Endothelial cell (in vitro differentiated cells): ENCODE measurements around the gene TOMT. TPM values are rescaled to one million over a fixed set of nuclear protein-coding genes. Genes with fewer than 3 reads are reported as not detected.

Source experiments
- DNase-seq: peaks from one replicate; pipeline ENCODE4 v3.0.0; 2021; ENCODE audit warnings: low spot score
- H3K27ac Mint-ChIP-seq: one replicate; pipeline ENCODE4 v1.8.0; 2021; ENCODE audit warnings: mixed read lengths, inconsistent platforms; ENCODE audit not compliant: unreplicated experiment
- H3K27me3 Mint-ChIP-seq: one replicate; pipeline ENCODE4 v1.8.0; 2021; ENCODE audit warnings: mild to moderate bottlenecking, moderate library complexity, mixed read lengths, inconsistent platforms; ENCODE audit not compliant: unreplicated experiment
- H3K36me3 Mint-ChIP-seq: one replicate; pipeline ENCODE4 v1.8.0; 2021; ENCODE audit warnings: mild to moderate bottlenecking, low read depth, mixed read lengths, inconsistent platforms; ENCODE audit not compliant: unreplicated experiment
- H3K4me1 Mint-ChIP-seq: one replicate; pipeline ENCODE4 v1.8.0; 2021; ENCODE audit warnings: mild to moderate bottlenecking, mixed read lengths, inconsistent platforms; ENCODE audit not compliant: unreplicated experiment
- H3K4me3 Mint-ChIP-seq: one replicate; pipeline ENCODE4 v1.8.0; 2021; ENCODE audit warnings: mild to moderate bottlenecking, mixed read lengths, inconsistent platforms; ENCODE audit not compliant: unreplicated experiment
- H3K9me3 Mint-ChIP-seq: one replicate; pipeline ENCODE4 v1.8.0; 2021; ENCODE audit warnings: mixed read lengths, inconsistent platforms; ENCODE audit not compliant: unreplicated experiment
- long read RNA-seq: library from polyadenylated mRNA; unstranded; transcript quantifications from one replicate; pipeline ENCODE4 v2.0.0, GENCODE V29; 2020; ENCODE audit not compliant: unreplicated experiment
- total RNA-seq: library from RNA; stranded (reverse); fragmentation: NEBNext Ultra II Directional; extraction: Animal tissue kit (Norgen Biotek cat#: 25700); gene quantifications from one replicate; pipeline ENCODE4 v1.2.1, GENCODE V29; 2021; ENCODE audit not compliant: unreplicated experiment
- TF ChIP-seq, protein P1 (sequence below): fragments of 200-600 bp; sonication (generic); IDR thresholded peaks from one replicate; pipeline ENCODE4 v1.5.0; 2021; ENCODE audit warnings: antibody characterized with exemption; ENCODE audit not compliant: unreplicated experiment

Gene TOMT, protein sequence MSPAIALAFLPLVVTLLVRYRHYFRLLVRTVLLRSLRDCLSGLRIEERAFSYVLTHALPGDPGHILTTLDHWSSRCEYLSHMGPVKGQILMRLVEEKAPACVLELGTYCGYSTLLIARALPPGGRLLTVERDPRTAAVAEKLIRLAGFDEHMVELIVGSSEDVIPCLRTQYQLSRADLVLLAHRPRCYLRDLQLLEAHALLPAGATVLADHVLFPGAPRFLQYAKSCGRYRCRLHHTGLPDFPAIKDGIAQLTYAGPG
- total RNA-seq, result not detected
- long read RNA-seq, result 0 reads

DNA sequence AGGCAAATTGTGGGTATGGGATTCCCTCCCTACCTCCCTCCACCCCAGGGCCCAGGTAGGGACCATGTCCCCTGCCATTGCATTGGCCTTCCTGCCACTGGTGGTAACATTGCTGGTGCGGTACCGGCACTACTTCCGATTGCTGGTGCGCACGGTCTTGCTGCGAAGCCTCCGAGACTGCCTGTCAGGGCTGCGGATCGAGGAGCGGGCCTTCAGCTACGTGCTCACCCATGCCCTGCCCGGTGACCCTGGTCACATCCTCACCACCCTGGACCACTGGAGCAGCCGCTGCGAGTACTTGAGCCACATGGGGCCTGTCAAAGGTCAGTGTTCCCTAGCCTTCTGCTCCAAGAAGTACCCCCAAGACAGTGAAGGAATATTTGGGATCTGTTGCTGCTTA is at the start of gene TOMT:
TSS of gene TOMT (plus strand) at position 37 of the 400 bp plus-strand sequence. CDS start at position 65, 28 bp downstream.
- H3K27ac Mint-ChIP-seq, result peak within 1 kb of the TSS; percentile 52
- peaks cover 27% of the 10 kb centered on the region for H3K27me3 Mint-ChIP-seq
- H3K9me3 Mint-ChIP-seq, result no peaks in the 10 kb centered on the region
- TF ChIP-seq, protein P1, sequence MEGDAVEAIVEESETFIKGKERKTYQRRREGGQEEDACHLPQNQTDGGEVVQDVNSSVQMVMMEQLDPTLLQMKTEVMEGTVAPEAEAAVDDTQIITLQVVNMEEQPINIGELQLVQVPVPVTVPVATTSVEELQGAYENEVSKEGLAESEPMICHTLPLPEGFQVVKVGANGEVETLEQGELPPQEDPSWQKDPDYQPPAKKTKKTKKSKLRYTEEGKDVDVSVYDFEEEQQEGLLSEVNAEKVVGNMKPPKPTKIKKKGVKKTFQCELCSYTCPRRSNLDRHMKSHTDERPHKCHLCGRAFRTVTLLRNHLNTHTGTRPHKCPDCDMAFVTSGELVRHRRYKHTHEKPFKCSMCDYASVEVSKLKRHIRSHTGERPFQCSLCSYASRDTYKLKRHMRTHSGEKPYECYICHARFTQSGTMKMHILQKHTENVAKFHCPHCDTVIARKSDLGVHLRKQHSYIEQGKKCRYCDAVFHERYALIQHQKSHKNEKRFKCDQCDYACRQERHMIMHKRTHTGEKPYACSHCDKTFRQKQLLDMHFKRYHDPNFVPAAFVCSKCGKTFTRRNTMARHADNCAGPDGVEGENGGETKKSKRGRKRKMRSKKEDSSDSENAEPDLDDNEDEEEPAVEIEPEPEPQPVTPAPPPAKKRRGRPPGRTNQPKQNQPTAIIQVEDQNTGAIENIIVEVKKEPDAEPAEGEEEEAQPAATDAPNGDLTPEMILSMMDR, result no peak
- H3K4me3 Mint-ChIP-seq, result peak within 1 kb of the TSS; percentile 31
- H3K4me1 Mint-ChIP-seq, result peaks cover 28% of the 10 kb centered on the region
- H3K36me3 Mint-ChIP-seq, result peaks cover 24% of the 10 kb centered on the region
- no peak for DNase-seq

DNA sequence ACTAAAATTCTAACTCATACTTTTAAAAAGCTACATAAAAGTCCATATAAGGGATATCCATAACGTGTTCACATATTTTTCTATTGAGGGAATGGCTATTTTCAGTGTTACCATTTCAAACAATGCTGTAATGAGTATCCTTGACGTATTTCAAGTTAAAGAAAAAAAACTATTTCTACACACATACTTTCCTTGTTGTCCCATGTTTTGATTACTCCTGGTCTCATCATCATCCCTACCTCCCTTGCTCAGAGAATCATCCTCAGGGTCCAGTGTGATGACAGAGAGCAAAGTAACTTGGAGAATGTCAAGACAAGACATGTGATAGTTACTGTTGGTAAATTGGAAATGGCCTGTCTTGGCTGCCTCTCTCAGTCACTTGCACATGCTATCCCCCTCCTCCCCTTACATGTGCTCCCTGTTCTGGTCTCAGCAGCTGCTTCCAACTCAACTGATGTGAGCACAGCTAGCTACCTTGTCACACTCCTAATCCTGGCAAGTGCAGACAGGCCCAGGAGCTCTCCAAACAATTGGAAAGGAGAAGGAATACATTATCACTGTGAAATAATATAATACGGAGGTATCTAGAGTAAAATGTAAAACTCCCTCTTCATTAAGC is 47.2 kb upstream of the TOMT start:
- peaks cover 9% of the 10 kb centered on the region for H3K4me1 Mint-ChIP-seq
- no peaks in the 10 kb centered on the region for H3K27me3 Mint-ChIP-seq
- no peak overlapping the region for H3K4me3 Mint-ChIP-seq
- H3K36me3 Mint-ChIP-seq, result peaks cover 3% of the 10 kb centered on the region
- TF ChIP-seq, protein P1, result no peak
- no peak overlapping the region for H3K27ac Mint-ChIP-seq
- no peaks in the 10 kb centered on the region for H3K9me3 Mint-ChIP-seq
- DNase-seq, result no peak

DNA sequence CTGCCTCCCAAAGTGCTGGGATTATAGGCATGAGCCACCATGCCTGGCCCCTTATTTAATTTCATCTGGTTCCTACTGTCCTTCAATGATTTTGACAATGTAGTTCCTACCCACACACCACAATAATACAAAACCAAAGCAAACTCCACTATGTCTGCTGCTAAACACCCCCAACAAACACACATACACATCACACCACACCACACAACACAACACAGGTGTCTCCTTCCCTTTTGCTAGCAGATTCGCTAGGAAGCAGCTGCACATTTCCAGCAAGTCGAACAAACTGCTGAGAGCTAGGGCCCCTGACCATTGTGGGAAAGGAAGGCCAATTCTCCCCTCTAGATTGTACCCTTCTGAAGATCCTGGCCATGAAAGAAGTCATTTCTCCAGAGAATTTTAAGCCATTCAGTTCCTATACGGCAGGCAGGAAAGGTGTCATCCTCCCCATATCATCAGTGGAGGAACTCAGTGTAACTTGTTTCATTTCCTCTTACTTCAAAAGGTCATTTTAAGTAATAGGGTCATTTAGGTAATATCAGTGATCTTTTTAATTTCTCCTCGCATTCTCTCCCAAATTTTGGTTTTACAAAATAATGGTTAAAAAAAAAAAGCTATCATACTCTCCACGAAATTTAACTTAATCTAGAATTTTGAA is 43.9 kb upstream of the TOMT start:
- Mint-ChIP-seq H3K27me3 (no peaks in the 10 kb centered on the region), H3K9me3 (no peaks in the 10 kb centered on the region), H3K27ac (no peak overlapping the region), H3K36me3 (peaks cover 3% of the 10 kb centered on the region), H3K4me1 (peaks cover 17% of the 10 kb centered on the region), H3K4me3 (no peak overlapping the region)
- DNase-seq, result no peak
- TF ChIP-seq, protein P1, result no peak

DNA sequence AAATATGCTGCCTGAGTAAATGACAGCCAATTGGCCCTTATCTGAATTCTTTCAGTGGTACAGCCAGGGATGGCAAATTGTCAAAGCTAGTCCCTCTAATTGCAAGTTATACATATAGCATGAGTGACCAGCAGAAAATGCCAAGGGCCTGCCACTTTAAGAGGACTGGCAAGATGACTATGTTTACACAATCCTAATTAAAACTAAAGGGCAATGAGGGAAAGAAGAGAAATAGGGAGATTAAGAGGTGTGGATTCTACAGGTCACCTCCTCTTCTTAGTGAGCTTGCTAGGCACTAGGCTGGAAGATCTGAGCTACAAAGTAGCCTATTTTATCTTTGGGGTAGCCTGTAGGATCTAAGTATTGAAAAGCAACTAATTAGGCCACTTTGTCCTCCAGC is 38.9 kb upstream of the TOMT start:
- Mint-ChIP-seq H3K4me3 (no peak overlapping the region), H3K27ac (peak overlapping the region; percentile 70), H3K36me3 (peaks cover 6% of the 10 kb centered on the region), H3K4me1 (peaks cover 50% of the 10 kb centered on the region), H3K27me3 (peaks cover 4% of the 10 kb centered on the region), H3K9me3 (no peaks in the 10 kb centered on the region)
- TF ChIP-seq, protein P1, result no peak
- DNase-seq, result no peak
